ENCODE data around the gene SAMSN1. TPM values are rescaled to one million over a fixed set of nuclear protein-coding genes. Genes with fewer than 3 reads are reported as not detected.

Gene SAMSN1
- total and polyA plus RNA-seq, 2 donors from 2014 or later = 1.4 to 10.4 TPM

DNA sequence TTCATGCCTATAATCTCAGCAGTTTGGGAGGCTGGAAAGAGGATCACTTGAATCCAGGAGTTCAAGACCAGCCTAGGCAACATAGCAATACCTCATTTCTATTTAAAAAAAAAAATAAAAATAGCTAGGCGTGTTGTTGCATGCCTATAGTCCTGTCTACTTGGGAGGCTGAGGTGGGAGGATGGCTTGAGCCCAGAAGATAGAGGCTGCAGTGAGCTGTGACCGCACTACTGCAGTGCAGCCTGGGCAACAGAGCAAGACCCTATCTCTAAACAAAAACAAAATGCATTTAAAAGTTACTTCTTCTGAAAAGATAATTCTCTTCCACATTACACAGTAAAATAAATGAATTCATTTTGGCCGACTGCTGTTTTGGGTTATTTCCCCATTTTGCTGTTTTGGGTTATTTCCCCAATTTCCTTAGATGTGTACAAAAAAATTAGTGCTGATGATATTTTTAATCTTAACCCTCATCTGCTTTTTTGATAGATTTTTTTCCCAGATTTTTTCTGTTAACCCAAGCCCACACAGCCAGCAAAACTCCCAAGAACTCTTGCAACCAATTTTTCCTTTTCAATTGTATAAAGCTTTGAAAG lies 23.0 kb upstream of the SAMSN1 start:
- no peaks in the 10 kb centered on the region for H3K4me1 ChIP-seq (ENCODE audit: control insufficient read depth in 2 of 3, insufficient read depth in 2 of 3, low read depth in 1 of 3, low read length in 3 of 3)
- FAIRE-seq = no peak
- no peak for DNase-seq
- intact Hi-C loops (cut with DNase I) = no loop called here
- no peak overlapping the region for H3K4me3 ChIP-seq (ENCODE audit: low read length in 3 of 3)
- H3K9me3 ChIP-seq (ENCODE audit: control insufficient read depth in 2 of 3, insufficient read depth in 1 of 3, low read length in 3 of 3) = no peaks in the 10 kb centered on the region
- TF ChIP-seq, protein P1, sequence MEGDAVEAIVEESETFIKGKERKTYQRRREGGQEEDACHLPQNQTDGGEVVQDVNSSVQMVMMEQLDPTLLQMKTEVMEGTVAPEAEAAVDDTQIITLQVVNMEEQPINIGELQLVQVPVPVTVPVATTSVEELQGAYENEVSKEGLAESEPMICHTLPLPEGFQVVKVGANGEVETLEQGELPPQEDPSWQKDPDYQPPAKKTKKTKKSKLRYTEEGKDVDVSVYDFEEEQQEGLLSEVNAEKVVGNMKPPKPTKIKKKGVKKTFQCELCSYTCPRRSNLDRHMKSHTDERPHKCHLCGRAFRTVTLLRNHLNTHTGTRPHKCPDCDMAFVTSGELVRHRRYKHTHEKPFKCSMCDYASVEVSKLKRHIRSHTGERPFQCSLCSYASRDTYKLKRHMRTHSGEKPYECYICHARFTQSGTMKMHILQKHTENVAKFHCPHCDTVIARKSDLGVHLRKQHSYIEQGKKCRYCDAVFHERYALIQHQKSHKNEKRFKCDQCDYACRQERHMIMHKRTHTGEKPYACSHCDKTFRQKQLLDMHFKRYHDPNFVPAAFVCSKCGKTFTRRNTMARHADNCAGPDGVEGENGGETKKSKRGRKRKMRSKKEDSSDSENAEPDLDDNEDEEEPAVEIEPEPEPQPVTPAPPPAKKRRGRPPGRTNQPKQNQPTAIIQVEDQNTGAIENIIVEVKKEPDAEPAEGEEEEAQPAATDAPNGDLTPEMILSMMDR (IDR thresholded peaks at IDR 0.05; ENCODE audit: borderline replicate concordance, extremely low read depth, insufficient read depth) = no peak
- no peak overlapping the region for H3K9ac ChIP-seq (ENCODE audit: low read length in 3 of 3)
- no peak overlapping the region for H3K27ac ChIP-seq (ENCODE audit: low read depth in 2 of 2, low read length in 2 of 2)
- H3K27me3 ChIP-seq (ENCODE audit: control insufficient read depth, insufficient read depth, low read length) = no peaks in the 10 kb centered on the region
- H3K36me3 ChIP-seq (ENCODE audit: control insufficient read depth in 2 of 3, insufficient read depth in 3 of 3, low read length in 3 of 3) = no peaks in the 10 kb centered on the region

DNA sequence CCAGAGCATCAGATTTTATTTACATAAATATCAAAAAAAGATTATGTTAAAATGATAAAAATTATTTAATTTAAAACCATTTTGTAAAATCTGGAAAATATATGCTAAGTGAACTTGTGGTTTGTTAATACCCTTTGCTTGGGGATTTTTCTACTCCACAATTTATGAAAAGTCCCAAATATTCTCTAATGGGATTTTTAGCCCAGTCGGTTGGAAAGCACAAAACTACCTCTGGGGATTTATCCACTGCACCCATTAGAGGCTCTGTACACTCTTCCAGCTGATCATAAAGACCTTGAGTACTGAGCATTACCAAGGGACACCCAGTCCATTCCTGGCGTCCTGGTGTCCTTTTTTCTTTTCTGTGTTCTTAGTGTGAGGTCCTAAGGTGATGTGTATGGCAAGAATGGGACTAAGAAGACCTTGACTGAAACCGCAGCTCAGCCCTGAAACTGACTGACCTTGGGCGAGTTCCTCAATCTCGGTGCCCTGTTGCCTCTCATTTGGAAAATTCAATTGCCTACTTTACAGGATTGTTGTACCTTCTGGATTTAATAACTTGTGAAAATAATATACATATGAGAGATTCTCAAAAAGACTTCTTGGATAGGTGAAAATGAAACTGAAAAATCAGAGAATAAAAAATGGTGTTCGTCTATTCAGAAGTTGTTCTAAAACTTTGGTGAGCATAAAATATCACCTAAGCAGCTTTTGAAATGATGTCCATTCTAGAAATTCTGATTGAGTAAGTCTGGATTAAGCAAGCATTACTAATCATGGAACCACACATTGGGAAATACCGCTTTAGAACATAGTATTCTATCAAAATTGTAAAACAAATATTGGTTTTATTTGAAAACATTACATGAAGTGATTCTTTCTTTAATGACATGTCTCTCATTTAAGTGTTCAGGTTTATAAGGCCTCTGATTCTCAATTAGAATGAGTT lies 21.5 kb upstream of the SAMSN1 start:
- Histone ChIP-seq H3K9me3 (ENCODE audit: control insufficient read depth in 2 of 3, insufficient read depth in 1 of 3, low read length in 3 of 3) (no peaks in the 10 kb centered on the region), H3K4me1 (ENCODE audit: control insufficient read depth in 2 of 3, insufficient read depth in 2 of 3, low read depth in 1 of 3, low read length in 3 of 3) (no peaks in the 10 kb centered on the region), H3K27ac (ENCODE audit: low read depth in 2 of 2, low read length in 2 of 2) (no peak overlapping the region), H3K27me3 (ENCODE audit: control insufficient read depth, insufficient read depth, low read length) (no peaks in the 10 kb centered on the region), H3K4me3 (ENCODE audit: low read length in 3 of 3) (no peak overlapping the region), H3K9ac (ENCODE audit: low read length in 3 of 3) (no peak overlapping the region), H3K36me3 (ENCODE audit: control insufficient read depth in 2 of 3, insufficient read depth in 3 of 3, low read length in 3 of 3) (no peaks in the 10 kb centered on the region)
- intact Hi-C loops (cut with DNase I) = no loop called here
- FAIRE-seq = no peak
- DNase-seq = no peak
- TF ChIP-seq, protein P1 (IDR thresholded peaks at IDR 0.05; ENCODE audit: borderline replicate concordance, extremely low read depth, insufficient read depth) = no peak

DNA sequence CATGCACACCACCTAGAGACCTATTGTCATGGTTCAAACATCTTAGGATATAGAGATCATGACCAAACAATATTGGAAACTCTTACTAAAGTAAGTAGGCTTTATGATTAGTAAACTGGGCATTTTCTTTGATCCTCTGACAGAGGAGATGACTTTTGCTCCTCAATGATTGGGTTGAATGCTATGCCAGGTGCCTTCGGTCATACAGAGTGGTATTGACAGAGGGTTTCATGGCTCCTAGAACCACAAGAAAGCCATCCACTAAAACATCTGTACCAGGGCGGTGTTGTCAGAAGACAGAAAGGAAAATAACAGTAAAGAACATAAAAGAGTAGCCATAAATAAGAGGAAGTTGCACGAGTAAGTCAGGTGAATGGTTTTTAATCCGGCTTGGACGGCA lies 20.8 kb upstream of the SAMSN1 start:
- TF ChIP-seq, protein P1 (IDR thresholded peaks at IDR 0.05; ENCODE audit: borderline replicate concordance, extremely low read depth, insufficient read depth) = no peak
- H3K9ac ChIP-seq (ENCODE audit: low read length in 3 of 3) = no peak overlapping the region
- H3K36me3 ChIP-seq (ENCODE audit: control insufficient read depth in 2 of 3, insufficient read depth in 3 of 3, low read length in 3 of 3) = no peaks in the 10 kb centered on the region
- H3K4me1 ChIP-seq (ENCODE audit: control insufficient read depth in 2 of 3, insufficient read depth in 2 of 3, low read depth in 1 of 3, low read length in 3 of 3) = no peaks in the 10 kb centered on the region
- H3K4me3 ChIP-seq (ENCODE audit: low read length in 3 of 3) = no peak overlapping the region
- intact Hi-C loops (cut with DNase I) = no loop called here
- FAIRE-seq = no peak
- no peak overlapping the region for H3K27ac ChIP-seq (ENCODE audit: low read depth in 2 of 2, low read length in 2 of 2)
- no peak for DNase-seq
- H3K27me3 ChIP-seq (ENCODE audit: control insufficient read depth, insufficient read depth, low read length) = no peaks in the 10 kb centered on the region
- H3K9me3 ChIP-seq (ENCODE audit: control insufficient read depth in 2 of 3, insufficient read depth in 1 of 3, low read length in 3 of 3) = no peaks in the 10 kb centered on the region

Measured in kidney (tissue), 14 donors.